GM19238 (cell line): ENCODE data around the gene RUBCNL.

Experiments used
- DNase-seq: peaks from one replicate; pipeline ENCODE4 v3.0.0; 2011; ENCODE audit warnings: low spot score; ENCODE audit not compliant: insufficient read length

RUBCNL gene

GRCh38 chr13:46342538-46342937, 44.5 kb downstream of the RUBCNL start:
- DNase-seq, result no peak

DNA sequence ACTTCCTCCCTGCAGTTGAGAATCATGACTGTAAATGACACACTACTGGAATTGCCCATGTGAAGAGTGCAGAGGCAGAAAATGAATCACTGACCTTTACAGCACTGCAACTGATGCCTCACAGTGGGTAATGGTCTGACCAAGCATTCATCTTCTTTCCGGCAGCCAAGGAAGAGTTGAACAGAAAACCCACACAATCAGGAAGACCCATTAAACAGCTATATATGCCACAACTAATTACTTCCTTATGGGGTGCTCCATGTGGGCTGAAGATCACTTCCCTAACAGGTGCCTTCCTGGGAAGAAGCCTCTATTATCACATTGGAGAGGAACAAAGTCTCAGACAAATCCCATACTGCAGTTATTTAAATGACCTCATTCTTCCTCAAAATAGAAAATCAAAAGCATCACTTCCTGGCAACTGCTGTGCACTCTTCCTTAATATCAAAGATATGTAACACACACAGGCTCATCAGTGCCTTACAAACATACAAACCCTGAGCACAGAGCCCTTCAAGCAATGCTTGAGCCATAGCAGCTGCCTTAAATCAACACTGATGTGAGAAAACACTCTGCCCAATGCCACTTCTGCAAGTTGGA, 45.8 kb downstream of the RUBCNL start:
- DNase-seq, result no peak

- no peak for DNase-seq
Measured at GRCh38 chr13:46340631-46341111, 46.4 kb downstream of the RUBCNL start.

GRCh38 chr13:46340011-46340410, 47.0 kb downstream of the RUBCNL start:
- no peak for DNase-seq

GRCh38 chr13:46339035-46339666, 47.9 kb downstream of the RUBCNL start:
- DNase-seq, result no peak

GRCh38 chr13:46337700-46338099, 49.4 kb downstream of the RUBCNL start:
- DNase-seq, result no peak

DNA sequence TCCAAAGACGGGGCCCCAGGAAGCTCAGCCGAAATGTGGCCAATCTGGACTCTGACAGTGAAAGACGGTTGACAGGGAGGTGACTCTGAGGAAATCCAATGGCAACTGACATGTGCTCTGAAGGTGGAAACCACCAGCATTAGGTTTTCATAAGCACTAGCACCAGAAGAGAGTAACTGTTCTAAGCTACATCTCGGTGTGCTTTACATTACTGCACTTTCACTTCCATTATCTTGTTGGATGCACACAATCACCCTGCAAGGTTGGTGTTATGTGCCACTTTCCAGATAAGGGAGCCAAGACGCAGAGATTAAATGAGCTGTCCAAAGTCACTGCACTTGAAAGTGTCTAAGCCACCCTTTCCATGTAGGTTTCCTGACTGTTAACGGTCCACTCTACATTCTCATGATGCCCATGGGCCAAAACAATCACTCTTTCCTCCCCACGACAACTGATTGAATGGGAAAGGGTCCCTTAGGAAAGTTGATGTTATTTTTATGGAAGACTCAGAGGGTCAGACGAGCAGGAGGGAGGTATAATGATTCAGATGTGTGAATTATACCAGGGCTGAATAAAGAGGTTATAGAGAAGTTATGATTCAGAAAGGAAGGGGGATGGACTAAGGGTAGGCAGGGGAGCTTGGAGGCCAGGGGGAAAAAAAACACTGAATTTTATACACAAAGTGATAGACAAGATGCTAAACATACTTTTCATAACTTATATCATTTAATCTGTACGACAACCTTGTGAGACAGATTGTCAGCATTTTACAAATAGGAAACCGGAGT, 52.8 kb downstream of the RUBCNL start:
- DNase-seq, result no peak

- DNase-seq, result no peak
Measured at GRCh38 chr13:46332772-46333171, 54.3 kb downstream of the RUBCNL start.

DNA sequence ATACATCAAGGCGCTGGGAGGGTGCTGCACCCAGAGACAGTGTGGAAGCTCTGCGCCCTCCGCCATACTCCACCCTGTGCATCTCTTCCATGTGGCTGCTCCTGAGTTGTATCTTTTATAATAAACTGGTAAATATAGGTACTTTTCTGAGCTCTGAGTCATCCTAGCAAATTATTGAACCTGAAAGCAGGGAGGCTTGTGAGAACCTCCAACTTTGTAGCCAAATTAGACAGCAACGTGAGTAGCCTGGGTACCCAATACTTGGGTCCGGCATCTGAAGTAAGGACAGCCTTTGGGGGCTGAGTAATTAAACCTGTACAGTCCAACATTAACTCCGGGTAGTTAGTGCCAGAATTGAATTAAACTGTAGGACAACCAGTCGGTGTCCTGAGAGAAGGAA, 57.4 kb downstream of the RUBCNL start:
- no peak for DNase-seq

DNA sequence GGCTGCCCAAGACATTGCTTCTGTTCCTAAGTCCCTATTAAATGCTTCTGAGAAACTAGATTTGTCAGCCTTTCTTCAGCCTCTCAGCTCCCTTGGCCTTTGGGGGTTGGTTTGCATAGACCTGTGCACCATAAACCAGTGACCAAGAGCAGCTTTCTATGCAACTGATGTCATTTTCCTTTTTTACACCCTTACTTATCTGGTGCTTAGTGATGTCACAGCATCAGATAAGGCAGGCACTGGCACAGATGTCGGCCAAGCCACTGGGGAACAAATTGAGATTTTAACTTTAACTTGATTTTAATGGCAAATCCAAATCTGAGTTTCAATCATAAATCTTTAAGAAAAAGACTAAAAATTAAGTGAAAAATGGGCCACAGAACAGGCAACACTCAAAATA, 59.8 kb downstream of the RUBCNL start:
- no peak for DNase-seq

- no peak for DNase-seq
Measured at GRCh38 chr13:46324976-46325375, 62.1 kb downstream of the RUBCNL start.

DNA sequence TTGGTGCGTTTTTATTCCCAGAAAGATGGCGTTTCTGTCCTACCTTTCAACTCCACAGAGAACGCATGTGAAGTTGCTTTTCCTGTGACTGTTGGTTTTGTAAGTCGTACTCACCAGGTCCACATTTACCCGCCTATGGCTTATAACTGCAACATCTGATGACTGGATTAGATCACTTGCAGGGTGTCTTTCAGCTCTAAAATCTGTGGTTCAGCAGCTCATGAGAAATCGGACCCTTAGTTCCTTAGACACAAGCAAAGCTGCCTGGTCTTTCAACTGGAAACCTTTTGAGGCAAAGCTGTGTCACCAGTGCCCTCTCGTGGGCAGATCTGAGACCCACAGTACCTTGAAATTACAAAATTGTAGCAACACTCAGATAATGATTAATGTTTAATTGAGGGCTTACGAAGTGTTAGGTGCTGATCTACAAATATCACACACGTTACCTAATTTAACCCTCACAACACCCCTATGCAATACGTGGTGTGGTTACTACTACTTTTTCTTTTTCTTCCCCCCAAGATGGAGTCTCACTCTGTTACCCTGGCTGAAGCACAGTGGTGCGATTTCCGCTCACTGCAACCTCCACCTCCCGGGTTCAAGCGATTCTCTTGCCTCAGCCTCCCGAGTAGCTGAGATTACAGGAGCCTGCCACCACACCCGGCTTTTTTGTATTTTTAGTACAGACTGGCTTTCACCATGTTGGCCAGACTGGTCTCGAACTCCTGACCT, 65.4 kb downstream of the RUBCNL start:
- DNase-seq, result peak; percentile 48

GRCh38 chr13:46320821-46321220, 66.2 kb downstream of the RUBCNL start:
- DNase-seq, result no peak

- no peak for DNase-seq
Measured at GRCh38 chr13:46320406-46320805, 66.6 kb downstream of the RUBCNL start.

DNA sequence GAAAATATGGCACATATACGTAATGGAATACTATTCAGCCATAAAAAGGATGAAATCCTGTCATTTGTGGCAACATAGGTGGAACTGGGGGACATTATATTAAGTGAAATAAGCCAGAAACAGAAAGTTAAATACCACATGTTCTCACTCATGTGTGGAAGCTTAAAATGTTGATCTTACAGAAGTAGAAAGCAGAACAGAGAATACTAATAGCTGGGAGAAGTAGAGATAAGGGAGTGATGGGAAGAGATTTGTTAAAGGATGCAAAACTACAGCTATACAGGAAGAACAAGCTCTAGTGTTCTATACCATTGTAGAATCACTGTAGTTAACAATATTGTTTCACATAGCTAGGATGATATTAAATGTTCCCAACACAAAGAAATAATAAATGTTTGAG, 68.1 kb downstream of the RUBCNL start:
- no peak for DNase-seq

GRCh38 chr13:46317120-46317519, 69.9 kb downstream of the RUBCNL start:
- no peak for DNase-seq

- DNase-seq, result no peak
Measured at GRCh38 chr13:46315491-46316075, 71.5 kb downstream of the RUBCNL start.

DNA sequence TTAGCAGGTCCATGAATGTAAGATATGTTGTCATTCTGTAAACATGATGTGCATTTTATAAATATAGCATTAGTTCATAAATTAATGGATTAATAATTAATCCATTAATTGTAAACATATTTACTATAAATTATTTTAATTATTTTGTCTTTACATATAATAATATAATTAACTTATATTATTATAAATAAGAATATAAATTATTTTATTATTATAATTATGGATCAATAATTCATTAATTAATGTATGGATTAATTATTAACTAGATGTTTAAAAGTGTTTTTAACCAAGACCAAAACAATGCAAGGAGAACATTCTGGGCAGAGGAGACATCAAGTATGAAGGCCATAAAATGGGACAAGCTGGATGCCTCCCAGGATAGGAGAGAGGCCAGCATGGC, 72.0 kb downstream of the RUBCNL start:
- no peak for DNase-seq

DNA sequence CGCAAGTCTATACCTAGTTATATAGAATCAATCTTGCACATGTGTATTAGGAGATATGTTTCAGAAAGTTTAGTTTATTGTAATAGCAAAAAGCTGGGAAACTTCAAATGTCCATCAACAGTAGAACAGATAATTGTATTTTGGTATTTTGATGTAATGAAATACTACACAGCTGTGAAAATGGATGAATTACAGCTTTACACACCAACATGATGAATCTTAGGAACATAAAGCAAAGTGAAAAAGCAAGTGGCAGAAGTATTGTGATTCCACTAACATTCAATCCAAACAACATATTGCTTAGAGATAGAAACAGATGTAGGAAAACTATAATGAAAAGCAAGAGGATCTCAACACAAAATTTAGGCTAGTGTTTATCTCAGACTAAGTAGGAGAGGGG, 72.5 kb downstream of the RUBCNL start:
- DNase-seq, result no peak

GRCh38 chr13:46313432-46314257, 73.4 kb downstream of the RUBCNL start:
- no peak for DNase-seq

DNA sequence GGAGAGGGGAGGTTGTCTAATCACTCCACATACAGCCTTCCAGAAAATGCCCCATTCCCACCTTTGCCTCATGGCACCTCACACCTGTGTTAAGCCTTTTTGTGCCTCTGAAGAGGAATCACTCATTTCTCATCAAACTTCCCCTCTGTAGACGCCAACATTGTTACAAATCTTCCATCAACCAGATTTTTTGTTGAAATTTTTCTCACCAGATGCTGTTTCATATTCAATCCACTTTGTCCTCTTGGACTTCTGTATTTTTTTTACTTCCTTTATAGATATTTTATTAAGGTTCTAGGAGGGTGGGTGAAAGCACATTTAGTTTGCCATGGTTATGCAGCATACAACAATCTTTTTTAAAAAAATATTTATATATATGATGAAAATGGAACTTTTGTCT, 74.0 kb downstream of the RUBCNL start:
- DNase-seq, result no peak
